ENCODE measurements around the gene ATP11A.
"Not testable (repeated sequence)": the region's sequence is repeated elsewhere in the genome, so short reads cannot be mapped to it uniquely, and the experiment has no call there.

The ATP11A gene

GRCh38 chr13:112700291-112701060, 10.6 kb downstream of the ATP11A start:
- no peak for DNase-seq

DNA sequence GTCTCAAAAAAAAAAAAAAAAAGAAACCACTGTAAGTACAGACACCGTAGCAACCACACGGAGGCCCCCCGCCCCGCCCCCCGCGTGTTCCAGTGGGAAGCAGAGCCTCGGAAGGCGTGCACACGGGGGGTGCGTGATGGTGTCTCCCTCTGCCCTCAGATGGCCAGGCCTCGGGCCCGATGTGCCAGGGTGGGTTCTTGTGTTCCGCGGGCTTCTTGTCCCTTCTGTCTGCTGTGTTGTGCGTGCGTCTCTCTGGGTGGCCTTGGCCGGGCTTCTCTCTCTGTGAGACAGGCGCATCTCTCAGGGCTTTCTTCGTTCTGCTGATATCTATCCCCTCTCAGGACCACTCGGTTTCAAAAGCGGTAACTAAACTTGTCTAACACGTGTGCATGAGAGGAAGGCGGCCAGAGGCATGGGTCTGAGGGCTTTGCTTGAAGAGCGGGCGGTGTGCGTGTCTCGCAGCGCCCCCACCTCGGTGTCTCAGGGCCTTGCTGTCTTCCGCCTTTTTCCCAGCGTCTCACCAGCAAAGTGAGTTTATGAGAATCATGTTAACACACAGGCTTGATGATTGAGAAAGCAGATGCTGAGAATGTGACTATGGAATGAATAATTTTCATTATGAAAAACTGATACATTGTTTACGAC, 12.6 kb downstream of the ATP11A start:
- no peak for DNase-seq
- Histone ChIP-seq H3K36me3 (ENCODE audit: control insufficient read depth, insufficient read depth, low read length) (no peaks in the 10 kb centered on the region), H3K4me1 (ENCODE audit: control insufficient read depth, insufficient read depth, low read length, poor library complexity, severe bottlenecking) (no peaks in the 10 kb centered on the region), H3K9me3 (ENCODE audit: control insufficient read depth, low read length) (no peaks in the 10 kb centered on the region), H3K4me3 (ENCODE audit: insufficient read depth, low read depth, low read length, poor library complexity, severe bottlenecking) (no peak overlapping the region), H3K27me3 (replicated peaks; ENCODE audit: control insufficient read depth, insufficient read depth, low read length, poor library complexity, severe bottlenecking) (no peaks in the 10 kb centered on the region), H3K27ac (ENCODE audit: insufficient read depth, low read length, poor library complexity, severe bottlenecking) (no peak overlapping the region)

More at GRCh38 chr13:112700291-112701060, 10.6 kb downstream of the ATP11A start:
- Histone ChIP-seq H3K36me3 (ENCODE audit: control insufficient read depth, insufficient read depth, low read length) (no peaks in the 10 kb centered on the region), H3K4me1 (ENCODE audit: control insufficient read depth, insufficient read depth, low read length, poor library complexity, severe bottlenecking) (no peaks in the 10 kb centered on the region), H3K27ac (ENCODE audit: insufficient read depth, low read length, poor library complexity, severe bottlenecking) (no peak overlapping the region), H3K9me3 (ENCODE audit: control insufficient read depth, low read length) (no peaks in the 10 kb centered on the region), H3K27me3 (replicated peaks; ENCODE audit: control insufficient read depth, insufficient read depth, low read length, poor library complexity, severe bottlenecking) (no peaks in the 10 kb centered on the region), H3K4me3 (ENCODE audit: insufficient read depth, low read depth, low read length, poor library complexity, severe bottlenecking) (no peak overlapping the region)

GRCh38 chr13:112702986-112703379, 13.1 kb downstream of the ATP11A start:
- no peaks in the 10 kb centered on the region for H3K36me3 ChIP-seq (ENCODE audit: control insufficient read depth, insufficient read depth, low read length)
- H3K4me1 ChIP-seq (ENCODE audit: control insufficient read depth, insufficient read depth, low read length, poor library complexity, severe bottlenecking), result no peaks in the 10 kb centered on the region

DNA sequence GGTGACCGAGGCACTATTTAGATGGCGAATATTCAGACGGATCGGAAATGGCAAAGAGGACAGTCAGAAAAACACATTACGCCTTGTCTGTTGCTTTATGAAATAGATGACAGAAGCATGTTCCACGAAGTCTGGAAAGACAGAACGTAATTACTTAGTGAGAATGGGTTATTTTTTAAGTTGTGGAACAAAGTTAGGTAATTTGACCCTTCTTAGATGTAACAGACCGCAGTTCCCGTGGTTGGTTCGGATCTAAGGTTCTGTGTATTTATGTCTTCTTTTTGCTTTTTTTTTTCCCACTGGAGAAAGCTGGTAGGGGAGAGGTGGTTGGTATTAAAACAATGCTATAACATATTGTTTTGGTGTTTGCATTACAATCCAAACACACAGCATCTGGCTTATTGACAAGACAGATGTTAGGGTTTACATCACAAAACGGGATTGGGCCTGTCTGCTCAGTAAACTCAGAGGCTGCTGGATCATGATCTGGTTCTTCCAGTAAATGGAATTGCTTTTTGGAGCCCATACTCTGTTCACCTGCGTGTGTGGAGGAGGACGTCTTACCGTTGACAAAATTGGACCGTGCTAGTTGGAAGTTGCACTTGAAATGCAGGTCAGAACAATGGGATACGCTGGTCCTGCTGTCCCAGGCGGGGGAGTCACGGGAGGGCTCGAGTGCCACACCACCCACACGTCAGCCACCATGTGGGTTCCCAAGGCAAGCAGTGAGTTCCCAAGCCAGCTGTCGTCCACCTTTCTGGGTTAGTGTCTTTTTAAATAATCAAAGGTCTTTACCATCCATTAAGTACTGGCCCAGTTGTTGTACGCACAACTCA, 13.8 kb downstream of the ATP11A start:
- Histone ChIP-seq H3K27me3 (replicated peaks; ENCODE audit: control insufficient read depth, insufficient read depth, low read length, poor library complexity, severe bottlenecking) (no peaks in the 10 kb centered on the region), H3K4me1 (ENCODE audit: control insufficient read depth, insufficient read depth, low read length, poor library complexity, severe bottlenecking) (no peaks in the 10 kb centered on the region), H3K36me3 (ENCODE audit: control insufficient read depth, insufficient read depth, low read length) (no peaks in the 10 kb centered on the region), H3K27ac (ENCODE audit: insufficient read depth, low read length, poor library complexity, severe bottlenecking) (no peak overlapping the region), H3K4me3 (ENCODE audit: insufficient read depth, low read depth, low read length, poor library complexity, severe bottlenecking) (no peak overlapping the region), H3K9me3 (ENCODE audit: control insufficient read depth, low read length) (no peaks in the 10 kb centered on the region)
- DNase-seq, result no peak

More at GRCh38 chr13:112702986-112703379, 13.1 kb downstream of the ATP11A start:
- no peaks in the 10 kb centered on the region for H3K9me3 ChIP-seq (ENCODE audit: control insufficient read depth, low read length)
- no peak overlapping the region for H3K4me3 ChIP-seq (ENCODE audit: insufficient read depth, low read depth, low read length, poor library complexity, severe bottlenecking)
- no peak for DNase-seq
- no peaks in the 10 kb centered on the region for H3K27me3 ChIP-seq (replicated peaks; ENCODE audit: control insufficient read depth, insufficient read depth, low read length, poor library complexity, severe bottlenecking)
- no peak overlapping the region for H3K27ac ChIP-seq (ENCODE audit: insufficient read depth, low read length, poor library complexity, severe bottlenecking)

DNA sequence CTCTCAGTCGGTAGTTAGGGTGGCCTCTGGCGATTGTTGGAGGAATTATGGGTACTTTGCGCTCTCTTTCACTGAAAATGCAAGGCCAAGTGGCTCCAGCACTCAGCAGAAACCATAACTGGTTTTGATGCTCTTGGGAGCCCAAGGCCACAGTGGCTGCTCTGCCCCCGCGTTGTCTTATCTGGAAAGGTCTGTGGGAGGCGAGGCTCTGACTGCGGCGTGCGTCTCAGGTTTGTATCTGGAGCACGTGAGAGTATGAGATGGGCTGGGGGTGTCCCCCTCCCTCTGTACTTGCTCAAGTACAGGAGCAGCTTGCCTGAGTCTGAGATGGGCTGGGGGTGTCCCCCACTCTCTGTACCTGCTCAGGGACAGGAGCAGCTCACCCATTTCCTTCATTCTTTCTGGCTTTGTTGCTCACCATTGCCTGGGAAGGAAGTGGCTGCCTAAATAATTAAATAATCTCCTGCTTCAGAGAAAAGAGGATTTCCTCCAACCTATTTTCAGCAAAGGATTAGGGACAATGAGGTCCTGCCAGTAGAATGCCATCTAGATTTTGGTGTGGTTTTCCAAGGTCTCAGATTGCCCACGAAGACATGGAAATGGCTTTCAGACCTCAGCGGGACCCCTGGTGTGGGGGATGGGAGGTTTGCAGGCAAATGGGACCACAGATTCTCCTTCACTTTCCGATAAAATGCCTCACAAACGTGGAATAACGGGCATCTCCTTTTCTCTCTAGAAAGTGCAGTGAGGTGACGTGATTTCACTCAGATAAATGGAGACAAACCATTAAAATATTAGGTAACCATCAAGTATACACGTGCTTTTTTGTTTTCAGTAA, 14.7 kb downstream of the ATP11A start:
- Histone ChIP-seq H3K27ac (ENCODE audit: insufficient read depth, low read length, poor library complexity, severe bottlenecking) (no peak overlapping the region), H3K36me3 (ENCODE audit: control insufficient read depth, insufficient read depth, low read length) (no peaks in the 10 kb centered on the region), H3K4me1 (ENCODE audit: control insufficient read depth, insufficient read depth, low read length, poor library complexity, severe bottlenecking) (no peaks in the 10 kb centered on the region), H3K4me3 (ENCODE audit: insufficient read depth, low read depth, low read length, poor library complexity, severe bottlenecking) (no peak overlapping the region), H3K9me3 (ENCODE audit: control insufficient read depth, low read length) (no peaks in the 10 kb centered on the region), H3K27me3 (replicated peaks; ENCODE audit: control insufficient read depth, insufficient read depth, low read length, poor library complexity, severe bottlenecking) (no peaks in the 10 kb centered on the region)
- no peak for DNase-seq

GRCh38 chr13:112705286-112705685, 15.4 kb downstream of the ATP11A start:
- no peaks in the 10 kb centered on the region for H3K9me3 ChIP-seq (ENCODE audit: control insufficient read depth, low read length)
- no peaks in the 10 kb centered on the region for H3K27me3 ChIP-seq (replicated peaks; ENCODE audit: control insufficient read depth, insufficient read depth, low read length, poor library complexity, severe bottlenecking)
- H3K4me3 ChIP-seq (ENCODE audit: insufficient read depth, low read depth, low read length, poor library complexity, severe bottlenecking), result no peak overlapping the region
- no peak for DNase-seq
- H3K4me1 ChIP-seq (ENCODE audit: control insufficient read depth, insufficient read depth, low read length, poor library complexity, severe bottlenecking), result no peaks in the 10 kb centered on the region
- no peak overlapping the region for H3K27ac ChIP-seq (ENCODE audit: insufficient read depth, low read length, poor library complexity, severe bottlenecking)
- no peaks in the 10 kb centered on the region for H3K36me3 ChIP-seq (ENCODE audit: control insufficient read depth, insufficient read depth, low read length)

GRCh38 chr13:112706171-112706570, 16.3 kb downstream of the ATP11A start:
- DNase-seq, result no peak
- Histone ChIP-seq H3K4me3 (ENCODE audit: insufficient read depth, low read depth, low read length, poor library complexity, severe bottlenecking) (no peak overlapping the region), H3K9me3 (ENCODE audit: control insufficient read depth, low read length) (no peaks in the 10 kb centered on the region), H3K27ac (ENCODE audit: insufficient read depth, low read length, poor library complexity, severe bottlenecking) (no peak overlapping the region), H3K36me3 (ENCODE audit: control insufficient read depth, insufficient read depth, low read length) (no peaks in the 10 kb centered on the region), H3K27me3 (replicated peaks; ENCODE audit: control insufficient read depth, insufficient read depth, low read length, poor library complexity, severe bottlenecking) (no peaks in the 10 kb centered on the region), H3K4me1 (ENCODE audit: control insufficient read depth, insufficient read depth, low read length, poor library complexity, severe bottlenecking) (no peaks in the 10 kb centered on the region)

GRCh38 chr13:112708560-112709240, 18.9 kb downstream of the ATP11A start:
- Histone ChIP-seq H3K36me3 (ENCODE audit: control insufficient read depth, insufficient read depth, low read length) (no peaks in the 10 kb centered on the region), H3K4me3 (ENCODE audit: insufficient read depth, low read depth, low read length, poor library complexity, severe bottlenecking) (no peak overlapping the region), H3K4me1 (ENCODE audit: control insufficient read depth, insufficient read depth, low read length, poor library complexity, severe bottlenecking) (no peaks in the 10 kb centered on the region), H3K27me3 (replicated peaks; ENCODE audit: control insufficient read depth, insufficient read depth, low read length, poor library complexity, severe bottlenecking) (no peaks in the 10 kb centered on the region), H3K27ac (ENCODE audit: insufficient read depth, low read length, poor library complexity, severe bottlenecking) (no peak overlapping the region), H3K9me3 (ENCODE audit: control insufficient read depth, low read length) (no peaks in the 10 kb centered on the region)
- DNase-seq, result no peak

GRCh38 chr13:112709316-112709715, 19.5 kb downstream of the ATP11A start:
- H3K4me3 ChIP-seq (ENCODE audit: insufficient read depth, low read depth, low read length, poor library complexity, severe bottlenecking); H3K36me3 ChIP-seq (ENCODE audit: control insufficient read depth, insufficient read depth, low read length); DNase-seq; H3K27ac ChIP-seq (ENCODE audit: insufficient read depth, low read length, poor library complexity, severe bottlenecking); H3K4me1 ChIP-seq (ENCODE audit: control insufficient read depth, insufficient read depth, low read length, poor library complexity, severe bottlenecking); H3K27me3 ChIP-seq (replicated peaks; ENCODE audit: control insufficient read depth, insufficient read depth, low read length, poor library complexity, severe bottlenecking); H3K9me3 ChIP-seq (ENCODE audit: control insufficient read depth, low read length): not testable (repeated sequence)
